HG03442 (cell line): Measurements from ENCODE around the gene ZNF669.
"Not testable (repeated sequence)": the region's sequence is repeated elsewhere in the genome, so short reads cannot be mapped to it uniquely, and the experiment has no call there.

Experiments used
- ATAC-seq: cut with Tn5 transposase; IDR thresholded peaks from one replicate; pipeline ENCODE4 v1.9.1; 2021; ENCODE audit warnings: mild to moderate bottlenecking, moderate library complexity; ENCODE audit not compliant: unreplicated experiment

Gene ZNF669

GRCh38 chr1:247103859-247104591 lies at the start of gene ZNF669:
ZNF669 (minus strand) TSS chr1:247104356; CDS start chr1:247104199, 157 bp downstream.
- ATAC-seq = peak; percentile 99

GRCh38 chr1:247147781-247148180 lies 43.6 kb upstream of the ZNF669 start:
- no peak for ATAC-seq

GRCh38 chr1:247147120-247147519 lies 43.0 kb upstream of the ZNF669 start:
- not testable (repeated sequence) for ATAC-seq

DNA sequence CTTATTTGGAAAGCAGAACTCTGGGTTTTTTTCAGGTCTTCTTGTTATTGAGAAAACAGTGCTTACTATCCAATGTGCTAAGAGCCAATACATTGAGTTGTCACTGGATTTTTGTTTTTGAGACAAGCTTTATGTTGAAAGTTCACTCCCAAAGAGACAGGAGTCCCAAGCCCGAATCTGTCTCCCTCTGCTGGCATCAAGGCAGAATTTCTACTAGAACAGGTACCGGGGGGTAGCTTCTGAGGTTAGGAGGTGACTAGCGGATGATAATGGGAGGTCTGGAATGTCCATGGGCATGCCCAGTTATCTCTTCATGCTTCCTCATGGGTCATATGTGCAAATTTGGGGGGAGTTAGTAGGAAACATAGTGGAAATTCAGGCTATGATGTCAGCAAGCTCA lies 42.5 kb upstream of the ZNF669 start:
- ATAC-seq = no peak

DNA sequence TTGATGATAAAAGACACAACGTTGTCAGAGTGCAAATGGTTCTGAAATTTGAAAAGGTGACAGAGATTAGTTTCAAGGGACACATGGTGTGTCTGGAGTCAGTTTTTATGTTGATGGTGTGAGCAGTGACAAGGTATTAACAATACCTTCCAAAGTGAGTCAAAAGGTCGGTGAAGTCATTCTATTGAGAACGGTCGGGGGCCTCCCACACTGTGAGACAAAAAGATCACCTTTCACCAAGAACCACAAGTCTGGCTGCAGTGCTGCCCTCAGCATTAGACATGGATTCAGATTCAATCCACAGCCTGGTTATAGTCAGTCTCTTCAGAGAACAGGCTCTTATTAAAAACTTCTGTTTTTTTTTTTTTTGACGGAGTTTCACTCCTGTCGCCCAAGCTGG lies 41.1 kb upstream of the ZNF669 start:
- no peak for ATAC-seq

DNA sequence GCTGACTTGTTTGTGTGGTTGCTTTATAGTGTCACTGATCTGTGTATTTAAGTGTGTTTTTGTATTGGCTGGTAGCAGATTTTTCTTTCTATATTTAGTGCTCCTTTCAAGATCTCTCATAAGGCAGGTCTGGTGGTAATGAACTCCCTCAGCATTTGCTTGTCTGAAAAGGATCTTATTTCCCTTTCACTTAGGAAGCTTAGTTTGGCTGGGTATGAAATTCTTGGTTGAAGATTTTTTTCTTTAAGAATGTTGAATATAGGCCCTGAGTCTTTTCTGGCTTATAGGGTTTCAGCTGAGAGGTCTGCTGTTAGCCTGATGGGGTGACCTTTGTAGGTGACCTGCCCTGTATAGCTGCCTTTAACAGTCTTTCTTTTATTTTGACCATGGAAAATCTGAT lies 35.4 kb upstream of the ZNF669 start:
- ATAC-seq = not testable (repeated sequence)

- no peak for ATAC-seq
Observed at GRCh38 chr1:247131236-247131635, 27.1 kb upstream of the ZNF669 start.

- ATAC-seq = not testable (repeated sequence)
Observed at GRCh38 chr1:247127519-247128282, 23.5 kb upstream of the ZNF669 start.

GRCh38 chr1:247126601-247127000 lies 22.4 kb upstream of the ZNF669 start:
- peak; percentile 35 for ATAC-seq

DNA sequence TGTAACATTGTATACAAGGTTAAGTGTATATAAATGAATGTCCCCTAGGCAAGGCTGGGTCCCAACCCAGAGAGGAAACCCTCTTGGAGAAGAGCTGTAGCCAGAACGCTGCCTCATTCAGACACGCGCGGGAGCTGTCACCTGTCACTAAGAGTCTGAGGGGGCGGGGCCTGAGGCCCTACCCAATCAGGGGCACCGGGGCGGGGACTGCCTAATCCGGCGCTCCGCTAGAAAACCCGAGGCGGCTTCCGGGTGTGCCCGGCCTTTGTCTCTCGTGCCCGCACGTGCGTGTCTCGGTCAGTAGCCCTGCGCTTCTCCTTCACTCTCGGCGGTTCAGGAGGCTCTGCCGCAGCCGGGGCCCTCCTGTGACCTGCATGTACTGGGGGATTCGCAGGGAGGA lies 22.0 kb upstream of the ZNF669 start:
- ATAC-seq = peak; percentile 99

DNA sequence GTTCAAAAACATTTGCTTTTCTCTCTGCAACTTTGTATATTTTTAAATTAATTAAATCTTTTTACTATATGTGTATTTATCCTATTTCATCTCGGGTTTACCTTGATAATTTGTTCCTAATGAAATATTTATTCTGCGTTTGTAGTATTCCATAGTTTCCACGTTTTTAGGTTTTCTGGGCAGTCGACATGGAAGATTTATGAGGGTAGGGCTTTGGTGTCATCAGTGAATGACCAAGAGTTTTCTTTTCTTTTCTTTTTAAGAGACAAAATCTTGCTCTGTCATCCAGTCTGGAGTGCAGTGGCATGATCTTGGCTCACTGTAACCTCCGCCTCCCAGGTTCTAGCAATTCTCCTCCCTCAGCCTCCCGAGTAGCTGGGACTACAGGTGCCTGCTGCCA lies 17.2 kb upstream of the ZNF669 start:
- ATAC-seq = no peak

DNA sequence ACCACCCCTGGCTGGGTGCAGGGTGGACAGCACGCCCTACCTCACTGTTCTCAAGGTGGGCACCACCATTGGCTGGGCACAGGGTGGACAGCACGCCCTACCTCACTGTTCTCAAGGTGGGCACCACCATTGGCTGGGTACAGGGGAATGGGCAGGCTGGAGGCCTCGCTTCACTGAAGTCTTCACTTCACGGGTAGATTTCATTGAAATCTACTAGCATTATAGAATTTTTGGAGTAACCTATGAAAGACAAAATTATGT lies 16.2 kb upstream of the ZNF669 start:
- ATAC-seq = not testable (repeated sequence)

DNA sequence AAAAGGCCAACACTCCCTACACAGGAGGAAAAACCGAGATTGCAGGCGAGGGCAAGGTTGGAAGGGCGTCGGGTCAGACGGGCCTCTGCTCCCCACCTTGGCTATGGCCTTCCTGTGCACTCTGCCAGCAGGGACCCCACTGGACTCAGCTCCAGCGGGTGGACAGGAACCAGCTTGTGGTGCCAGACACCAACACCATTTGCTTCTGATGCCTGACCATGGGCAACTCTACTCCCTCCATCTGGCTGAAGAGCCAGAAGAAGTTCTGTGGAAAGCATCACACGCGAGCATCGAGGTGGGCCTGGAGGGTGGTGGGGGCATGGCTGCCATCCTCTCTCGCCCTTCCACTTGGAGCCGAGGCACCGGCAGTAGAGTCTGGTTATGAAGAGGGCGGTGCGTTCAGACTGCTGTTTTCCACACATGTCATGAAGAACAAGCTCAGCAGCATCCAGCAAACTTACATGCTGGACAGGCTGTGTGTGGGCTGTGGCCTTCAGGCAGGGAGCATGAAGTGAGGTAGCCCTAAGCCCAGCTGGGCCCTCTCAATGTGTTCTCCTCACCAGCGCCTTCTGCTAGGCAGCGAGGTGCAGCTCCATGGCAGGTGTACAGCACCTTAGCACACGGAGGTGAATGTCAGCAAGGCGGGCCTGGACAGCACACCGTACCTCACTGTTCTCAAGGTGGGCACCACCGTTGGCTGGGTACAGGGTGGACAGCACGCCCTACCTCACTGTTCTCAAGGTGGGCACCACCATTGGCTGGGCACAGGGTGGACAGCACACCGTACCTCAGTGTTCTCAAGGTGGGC lies 15.6 kb upstream of the ZNF669 start:
- no peak for ATAC-seq

DNA sequence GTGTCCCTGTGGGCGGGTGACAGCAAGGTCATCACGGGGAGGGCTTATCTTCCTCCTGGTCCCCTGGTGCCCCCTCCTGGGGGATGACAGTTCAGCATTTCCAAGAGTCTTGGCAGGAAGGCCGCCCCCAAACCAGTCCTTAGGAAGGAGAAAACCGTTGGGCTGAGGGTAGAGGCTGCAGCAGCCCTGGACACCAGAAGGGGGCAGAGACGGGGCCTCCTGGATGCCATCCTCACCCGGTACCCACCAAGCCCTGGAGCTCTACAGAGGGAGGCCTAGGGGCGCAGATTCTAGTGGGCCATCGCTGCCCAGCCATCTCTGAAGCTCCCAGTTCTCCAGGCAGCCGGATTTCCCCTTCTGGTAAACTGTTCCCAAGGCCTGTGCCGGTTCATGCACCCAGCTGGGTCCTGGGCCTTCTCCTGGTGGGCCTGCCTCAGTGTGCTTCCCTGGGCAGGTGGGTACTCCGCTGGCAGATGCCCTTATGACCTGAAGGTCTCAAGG lies 14.8 kb upstream of the ZNF669 start:
- ATAC-seq = no peak

DNA sequence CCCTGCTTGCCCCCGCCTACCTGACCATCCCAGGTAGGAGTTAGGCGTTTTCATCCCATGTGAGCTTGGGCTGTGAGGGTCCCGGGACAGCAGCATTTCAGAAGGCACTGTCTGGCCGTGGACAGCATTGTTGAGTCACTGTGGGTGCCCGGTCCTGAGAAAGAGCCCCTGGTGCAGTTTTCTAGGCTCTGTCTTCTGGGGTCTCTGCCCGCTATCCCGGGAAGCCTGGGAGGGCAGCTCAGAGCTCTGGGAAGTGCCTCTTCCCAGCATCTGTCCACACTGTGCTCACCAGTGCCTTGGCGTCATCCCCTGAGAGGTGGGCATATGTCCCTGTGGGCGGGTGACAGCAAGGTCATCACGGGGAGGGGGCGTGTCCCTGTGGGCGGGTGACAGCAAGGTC lies 11.4 kb upstream of the ZNF669 start:
- ATAC-seq = no peak

DNA sequence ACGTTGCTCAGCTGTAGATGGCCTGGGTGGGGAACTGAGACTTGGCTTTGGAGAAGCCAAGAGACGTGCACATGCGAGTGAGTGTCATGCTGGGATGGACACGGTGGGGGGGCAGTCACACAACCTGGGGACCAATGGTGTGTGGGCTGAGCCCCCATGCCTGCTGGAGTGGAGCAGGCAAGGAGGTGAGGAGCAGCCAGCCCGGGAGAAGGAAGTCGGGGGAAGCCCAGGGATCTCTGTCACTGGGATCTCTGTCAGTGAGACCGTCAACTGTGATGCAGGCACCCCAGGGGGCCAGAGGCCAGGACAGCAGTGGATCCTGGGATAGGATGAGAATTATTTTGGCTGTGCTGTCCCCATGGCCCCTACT lies 11.0 kb upstream of the ZNF669 start:
- ATAC-seq = no peak

- no peak for ATAC-seq
Observed at GRCh38 chr1:247114351-247115140, 10.4 kb upstream of the ZNF669 start.

DNA sequence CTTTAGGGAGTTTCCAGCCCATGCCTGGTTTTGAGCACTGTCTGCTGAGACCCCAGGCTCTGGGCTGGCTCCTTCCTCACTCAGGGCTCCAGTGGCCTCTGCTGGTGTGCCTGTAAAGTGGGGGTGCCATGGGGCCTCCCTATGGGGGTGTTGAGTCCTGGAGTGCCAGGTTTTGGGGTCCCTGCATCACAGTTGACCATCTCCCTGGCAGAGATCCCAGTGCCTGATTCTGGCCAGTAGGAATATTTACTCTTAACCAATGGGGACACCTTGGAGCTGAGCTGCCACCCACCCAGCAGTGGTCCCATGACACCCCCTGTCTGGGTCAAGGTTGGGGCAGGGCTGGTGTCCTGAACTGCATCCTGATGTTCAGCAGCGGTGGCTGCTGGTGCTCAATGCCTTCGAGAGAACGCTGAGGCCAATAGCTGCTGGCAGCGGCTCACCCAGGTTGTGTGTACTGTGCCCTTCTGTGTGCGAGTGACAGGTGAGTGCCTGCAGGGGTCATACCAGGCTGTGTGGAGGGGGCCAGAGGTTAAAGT lies 9.6 kb upstream of the ZNF669 start:
- no peak for ATAC-seq

- no peak for ATAC-seq
Observed at GRCh38 chr1:247113094-247113497, 8.9 kb upstream of the ZNF669 start.

GRCh38 chr1:247112479-247112781 lies 8.3 kb upstream of the ZNF669 start:
- no peak for ATAC-seq
